ENCODE measurements around the gene OPCML. TPM values are rescaled to one million over a fixed set of nuclear protein-coding genes. Genes with fewer than 3 reads are reported as not detected.

OPCML gene
- total and polyA plus RNA-seq, 7 donors, result 0.01 to 0.80 (median 0.07) TPM; not detected in 4

GRCh38 chr11:133506023-133506422 is 26.3 kb downstream of the OPCML start:
- ATAC-seq (no peak), DNase-seq (no peak)
- H3K9me3 ChIP-seq, result no peaks in the 10 kb centered on the region
- intact Hi-C loops (cut with DNase I), result loop anchor here in 1 of 2 donors (10.0 kb wide), 1 partner anchor 61 kb away; no protein-coding TSS in a partner anchor
- TF ChIP-seq CTCF (IDR thresholded peaks at IDR 0.05), result no peak
- peaks cover 0 to 2% (median 0%) of the 10 kb centered on the region in 3 donors for H3K27me3 ChIP-seq (ENCODE audit: insufficient read depth in 3 of 3, low read length in 2 of 3)
- no peaks in the 10 kb centered on the region for H3K4me1 ChIP-seq
- no peaks in the 10 kb centered on the region for H3K36me3 ChIP-seq (ENCODE audit: insufficient read depth in 1 of 2, low read depth in 1 of 2)
- H3K27ac ChIP-seq, result no peak overlapping the region
- no peak overlapping the region for H3K4me3 ChIP-seq
- 45 to 61% (median 60%) methylated on average over 3 of the region's 3 CpGs for WGBS, 3 donors

GRCh38 chr11:133504906-133505305 is 27.4 kb downstream of the OPCML start:
- ATAC-seq, result no peak
- Histone ChIP-seq H3K9me3 (no peaks in the 10 kb centered on the region), H3K36me3 (ENCODE audit: insufficient read depth in 1 of 2, low read depth in 1 of 2) (no peaks in the 10 kb centered on the region), H3K27ac (no peak overlapping the region), H3K4me3 (no peak overlapping the region), H3K4me1 (no peaks in the 10 kb centered on the region), H3K27me3 (ENCODE audit: insufficient read depth in 3 of 3, low read length in 2 of 3) (peaks cover 0 to 2% (median 0%) of the 10 kb centered on the region in 3 donors)
- WGBS, 3 donors, result 54 to 55% (median 54%) methylated on average over 8 of the region's 8 CpGs
- intact Hi-C loops (cut with DNase I), result loop anchor here in 1 of 2 donors (10.0 kb wide), 1 partner anchor 60 kb away; no protein-coding TSS in a partner anchor
- TF ChIP-seq CTCF (IDR thresholded peaks at IDR 0.05), result no peak
- no peak for DNase-seq

- WGBS, 3 donors, result 46 to 66% (median 61%) methylated on average over 5 of the region's 5 CpGs
- H3K27me3 ChIP-seq (ENCODE audit: insufficient read depth in 3 of 3, low read length in 2 of 3), result no peaks in the 10 kb centered on the region
Measured at GRCh38 chr11:133503776-133504175, 28.5 kb downstream of the OPCML start.

GRCh38 chr11:133503236-133503635 is 29.1 kb downstream of the OPCML start:
- intact Hi-C loops (cut with DNase I), result loop anchor here in 1 of 2 donors (10.0 kb wide), 1 partner anchor 58 kb away; no protein-coding TSS in a partner anchor
- 33 to 43% (median 40%) methylated on average over 2 of the region's 2 CpGs for WGBS, 3 donors
- Histone ChIP-seq H3K27ac (no peak overlapping the region), H3K4me1 (no peaks in the 10 kb centered on the region), H3K36me3 (ENCODE audit: insufficient read depth in 1 of 2, low read depth in 1 of 2) (no peaks in the 10 kb centered on the region), H3K4me3 (no peak overlapping the region), H3K9me3 (no peaks in the 10 kb centered on the region), H3K27me3 (ENCODE audit: insufficient read depth in 3 of 3, low read length in 2 of 3) (no peaks in the 10 kb centered on the region)
- ATAC-seq (no peak), DNase-seq (no peak)
- no peak for TF ChIP-seq CTCF (IDR thresholded peaks at IDR 0.05)

More at GRCh38 chr11:133503776-133504175, 28.5 kb downstream of the OPCML start:
- Histone ChIP-seq H3K4me1 (no peaks in the 10 kb centered on the region), H3K4me3 (no peak overlapping the region), H3K9me3 (no peaks in the 10 kb centered on the region), H3K27ac (no peak overlapping the region), H3K36me3 (ENCODE audit: insufficient read depth in 1 of 2, low read depth in 1 of 2) (no peaks in the 10 kb centered on the region)
- TF ChIP-seq CTCF (IDR thresholded peaks at IDR 0.05), result no peak
- intact Hi-C loops (cut with DNase I), result loop anchor here in 1 of 2 donors (10.0 kb wide), 1 partner anchor 59 kb away; no protein-coding TSS in a partner anchor
- DNase-seq (no peak), ATAC-seq (no peak)

Measured in psoas muscle (tissue), 8 donors.